Activated CD4-positive, alpha-beta T cell treated with anti-CD3 and anti-CD28 coated beads, Interleukin-2, amount 10 ng/mL, durations not matched to agents 7 days and 5 days (primary cell): ENCODE data around the gene RO60. TPM values are rescaled to one million over a fixed set of nuclear protein-coding genes. Genes with fewer than 3 reads are reported as not detected.
"Not testable (repeated sequence)": the region's sequence is repeated elsewhere in the genome, so short reads cannot be mapped to it uniquely, and the experiment has no call there.

ENCODE experiments used
- CTCF ChIA-PET: fragments of 350-600 bp; sonication (Branson Sonifier 250); formaldehyde crosslinking; loops from one replicate; lab custom pipeline; 2021; ENCODE audit warnings: antibody characterized with exemption; lab: Charles Lee
- POLR2A ChIA-PET: fragments of 350-600 bp; sonication (Branson Sonifier 250); formaldehyde crosslinking; loops from one replicate; lab custom pipeline; 2021; ENCODE audit warnings: antibody characterized with exemption; lab: Charles Lee
- DNase-seq: peaks from one replicate; pipeline ENCODE4 v3.0.0-alpha.2; 2020
- H3K27ac Mint-ChIP-seq: one replicate; pipeline ENCODE4 v1.8.0; 2021; ENCODE audit warnings: mild to moderate bottlenecking, moderate library complexity, mixed read lengths
- H3K27me3 Mint-ChIP-seq: one replicate; pipeline ENCODE4 v1.8.0; 2021; ENCODE audit warnings: mixed read lengths
- H3K36me3 Mint-ChIP-seq: one replicate; pipeline ENCODE4 v1.8.0; 2021; ENCODE audit warnings: low read depth, mixed read lengths
- H3K4me1 Mint-ChIP-seq: one replicate; pipeline ENCODE4 v1.8.0; 2021; ENCODE audit warnings: mixed read lengths
- H3K4me3 Mint-ChIP-seq: one replicate; pipeline ENCODE4 v1.8.0; 2021; ENCODE audit warnings: mild to moderate bottlenecking, moderate library complexity, mixed read lengths
- H3K9me3 Mint-ChIP-seq: one replicate; pipeline ENCODE4 v1.8.0; 2021; ENCODE audit warnings: mixed read lengths
- total RNA-seq, 2 experiments: library from RNA; stranded (reverse); gene quantifications; one replicate each; pipeline ENCODE4 v1.2.3, GENCODE V29; 2021

Gene RO60
- 10 to 100 TPM; 51.5 to 60.2 TPM for total RNA-seq

DNA sequence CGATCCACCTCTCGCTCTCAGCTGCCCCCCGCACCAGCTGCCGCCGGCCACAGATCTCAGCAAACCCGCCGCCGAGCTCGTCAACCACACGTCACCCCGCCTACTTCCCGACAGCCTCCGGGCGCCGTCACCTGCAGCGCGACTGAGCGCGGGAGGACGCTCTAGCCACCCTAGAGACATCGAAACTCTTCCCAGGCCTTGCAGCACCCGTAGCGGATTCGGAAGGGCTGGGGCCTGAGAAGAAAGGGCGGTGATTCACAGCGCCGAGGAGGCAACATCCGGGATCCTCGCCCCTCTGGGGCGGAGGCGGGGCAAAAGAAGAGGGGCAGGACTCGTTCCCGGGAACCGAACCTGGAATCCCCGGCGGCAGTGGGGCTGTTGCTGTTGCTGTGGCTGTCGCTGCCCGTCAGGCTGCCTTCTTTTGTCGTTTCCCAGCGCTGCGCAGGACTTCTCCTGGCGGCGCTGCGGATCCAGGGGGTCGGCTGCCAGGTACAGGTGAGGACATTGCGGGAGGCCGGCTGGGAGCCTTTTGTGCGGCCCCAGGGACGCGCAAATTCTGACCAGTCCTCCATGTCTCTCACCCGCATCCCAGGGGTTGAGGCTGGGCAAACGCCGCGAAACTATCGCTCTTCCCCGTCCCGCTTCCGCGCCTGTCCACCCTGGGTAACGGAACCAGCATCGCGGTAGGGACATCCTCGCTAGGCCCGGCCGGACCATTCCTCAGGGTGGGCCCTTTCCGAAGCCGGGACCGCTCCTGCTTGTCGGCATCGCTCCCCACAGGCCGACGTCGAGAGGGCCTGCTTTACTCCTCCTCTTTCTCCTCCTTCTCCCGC, at the start of gene RO60, which contains the start of gene UCHL5:
Gene RO60, plus strand, starts transcription at position 331 of the 833 bp plus-strand sequence. CDS start 9,443 bp downstream, outside the sequence.
Gene UCHL5, minus strand, starts transcription at position 79 of the 833 bp plus-strand sequence. CDS start 100 bp downstream, outside the sequence.
- peak; percentile 96 for DNase-seq
- peaks cover 21% of the 10 kb centered on the region for H3K36me3 Mint-ChIP-seq
- ChIA-PET CTCF (interaction anchor here (0.5 to 2.0 kb wide), 11 partner anchors 10 to 585 kb away, joined by 3 to 10 read pairs (median 4); partner anchors contain the start of genes CDC73 and GLRX2), POLR2A (interaction anchor here (1.2 kb wide), 1 partner anchor 249 kb away, joined by 3 read pairs; no protein-coding TSS in a partner anchor)
- H3K27me3 Mint-ChIP-seq: no peaks in the 10 kb centered on the region
- H3K27ac Mint-ChIP-seq: peak within 1 kb of the TSS; percentile 100
- no peaks in the 10 kb centered on the region for H3K9me3 Mint-ChIP-seq
- peaks cover 52% of the 10 kb centered on the region for H3K4me1 Mint-ChIP-seq
- peak within 1 kb of the TSS; percentile 100 for H3K4me3 Mint-ChIP-seq

DNA sequence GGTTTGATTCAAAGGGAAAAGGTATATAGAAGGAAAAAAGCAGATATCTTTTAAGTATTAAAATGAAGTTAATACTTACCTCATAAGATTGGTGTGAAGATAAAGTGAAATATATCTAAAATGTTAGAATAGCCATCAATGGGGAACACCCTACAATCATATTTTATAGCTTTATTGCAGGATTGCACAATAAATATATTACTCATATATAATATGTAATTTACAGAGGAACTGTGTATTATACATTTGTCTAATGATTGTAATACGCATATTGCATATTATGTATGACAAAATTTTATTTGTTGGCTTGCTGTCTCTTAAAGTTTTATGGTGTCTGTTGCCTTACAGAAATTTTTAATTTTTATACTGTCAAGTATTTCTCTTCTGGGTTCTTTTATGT, 48.0 kb upstream of the RO60 start:
- no peak overlapping the region for H3K27ac Mint-ChIP-seq
- DNase-seq: no peak
- no peaks in the 10 kb centered on the region for H3K4me1 Mint-ChIP-seq
- no peaks in the 10 kb centered on the region for H3K27me3 Mint-ChIP-seq
- no peak overlapping the region for H3K4me3 Mint-ChIP-seq
- CTCF ChIA-PET: interaction anchor here (1.1 kb wide), 1 partner anchor 24 kb away, joined by 3 read pairs; no protein-coding TSS in a partner anchor
- H3K36me3 Mint-ChIP-seq: peaks cover 4% of the 10 kb centered on the region
- POLR2A ChIA-PET: no interaction called here
- peaks cover 6% of the 10 kb centered on the region for H3K9me3 Mint-ChIP-seq

DNA sequence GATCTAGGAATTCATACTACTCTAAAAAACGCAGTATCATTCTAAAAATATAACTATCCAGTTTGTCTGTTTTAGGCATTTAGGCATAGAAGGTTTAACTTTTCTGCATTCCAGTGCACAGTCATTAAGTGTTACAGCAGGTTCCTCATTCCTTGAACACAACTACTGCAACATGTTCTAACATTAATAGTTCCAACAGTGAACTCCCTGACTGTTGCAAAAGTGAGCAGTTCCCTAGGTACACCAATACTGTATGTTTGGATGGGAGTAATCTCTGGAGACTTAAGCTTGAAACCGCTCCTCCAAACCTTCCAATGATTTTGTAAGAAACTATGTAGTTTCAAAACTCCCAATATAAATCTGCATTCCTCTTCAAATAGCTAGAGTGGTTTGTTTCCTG, 46.4 kb upstream of the RO60 start:
- no peaks in the 10 kb centered on the region for H3K9me3 Mint-ChIP-seq
- H3K4me3 Mint-ChIP-seq: no peak overlapping the region
- POLR2A ChIA-PET: no interaction called here
- no peak for DNase-seq
- H3K36me3 Mint-ChIP-seq: peaks cover 1% of the 10 kb centered on the region
- H3K27me3 Mint-ChIP-seq: no peaks in the 10 kb centered on the region
- H3K4me1 Mint-ChIP-seq: no peaks in the 10 kb centered on the region
- CTCF ChIA-PET: no interaction called here
- no peak overlapping the region for H3K27ac Mint-ChIP-seq

DNA sequence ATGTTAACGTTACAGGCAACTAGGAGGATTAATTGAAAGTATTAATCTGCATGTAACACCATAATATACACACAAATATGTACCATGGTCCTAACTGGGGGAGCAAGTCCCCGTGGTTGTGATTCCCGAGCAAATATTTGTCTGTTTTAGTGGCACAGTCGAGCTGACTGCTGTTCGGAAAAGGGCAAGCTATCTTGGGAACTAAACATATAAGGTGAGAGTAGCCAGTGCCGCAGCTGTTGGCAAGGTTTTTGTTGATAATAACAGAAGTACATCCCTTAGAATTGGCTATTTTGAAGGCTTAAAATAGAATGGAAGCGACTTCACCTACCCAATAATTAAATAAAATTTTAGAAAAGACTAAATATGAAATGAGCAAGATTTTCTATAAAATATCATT, 45.7 kb upstream of the RO60 start:
- POLR2A ChIA-PET: no interaction called here
- Mint-ChIP-seq H3K4me3 (no peak overlapping the region), H3K27ac (no peak overlapping the region), H3K27me3 (no peaks in the 10 kb centered on the region), H3K36me3 (peaks cover 1% of the 10 kb centered on the region), H3K9me3 (no peaks in the 10 kb centered on the region), H3K4me1 (no peaks in the 10 kb centered on the region)
- CTCF ChIA-PET: no interaction called here
- no peak for DNase-seq

DNA sequence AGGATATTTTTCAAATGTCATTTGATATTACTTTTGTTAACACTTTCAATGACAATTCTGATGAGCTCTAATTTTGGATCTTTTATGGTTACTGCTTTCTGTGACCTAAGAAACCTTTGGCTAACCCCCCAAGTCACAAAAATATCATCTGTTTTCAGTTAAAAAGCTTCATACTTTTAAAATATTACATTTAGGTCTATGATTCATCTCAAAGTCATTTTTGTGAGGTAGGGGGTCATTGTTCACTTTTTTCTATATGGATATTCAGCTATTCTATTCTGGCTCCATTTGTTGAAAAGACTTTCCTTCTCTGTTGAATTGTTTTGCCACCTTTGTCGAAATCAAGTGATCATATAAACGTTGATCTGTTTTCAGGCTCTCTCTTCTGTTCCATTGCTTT, 45.0 kb upstream of the RO60 start:
- no peak overlapping the region for H3K27ac Mint-ChIP-seq
- no peaks in the 10 kb centered on the region for H3K9me3 Mint-ChIP-seq
- H3K27me3 Mint-ChIP-seq: no peaks in the 10 kb centered on the region
- POLR2A ChIA-PET: no interaction called here
- CTCF ChIA-PET: interaction anchor here (1.4 kb wide), 1 partner anchor 9 kb away, joined by 4 read pairs; no protein-coding TSS in a partner anchor
- DNase-seq: no peak
- H3K36me3 Mint-ChIP-seq: peaks cover 1% of the 10 kb centered on the region
- H3K4me3 Mint-ChIP-seq: no peak overlapping the region
- H3K4me1 Mint-ChIP-seq: no peaks in the 10 kb centered on the region

DNA sequence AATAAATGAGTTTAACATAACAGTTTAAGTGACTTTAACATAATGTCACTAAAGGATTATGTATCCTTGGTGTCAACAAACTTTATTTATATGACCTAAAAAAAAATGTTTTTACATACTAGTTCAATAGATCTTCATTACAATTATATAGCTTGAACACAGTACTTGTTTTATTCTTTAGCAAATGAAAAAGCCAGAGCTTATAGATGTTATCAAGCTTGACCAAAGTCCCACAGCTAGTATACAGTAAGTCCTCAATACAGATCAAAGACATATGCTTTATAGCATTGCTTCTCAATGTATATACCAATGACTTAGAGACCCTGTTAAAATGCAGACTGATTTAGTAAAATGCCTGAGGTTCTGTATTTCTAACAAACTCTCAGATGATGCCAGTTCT, 42.6 kb upstream of the RO60 start:
- no peaks in the 10 kb centered on the region for H3K4me1 Mint-ChIP-seq
- peaks cover 1% of the 10 kb centered on the region for H3K36me3 Mint-ChIP-seq
- no peak for DNase-seq
- H3K27ac Mint-ChIP-seq: no peak overlapping the region
- POLR2A ChIA-PET: no interaction called here
- H3K4me3 Mint-ChIP-seq: no peak overlapping the region
- CTCF ChIA-PET: no interaction called here
- no peaks in the 10 kb centered on the region for H3K27me3 Mint-ChIP-seq
- H3K9me3 Mint-ChIP-seq: no peaks in the 10 kb centered on the region

DNA sequence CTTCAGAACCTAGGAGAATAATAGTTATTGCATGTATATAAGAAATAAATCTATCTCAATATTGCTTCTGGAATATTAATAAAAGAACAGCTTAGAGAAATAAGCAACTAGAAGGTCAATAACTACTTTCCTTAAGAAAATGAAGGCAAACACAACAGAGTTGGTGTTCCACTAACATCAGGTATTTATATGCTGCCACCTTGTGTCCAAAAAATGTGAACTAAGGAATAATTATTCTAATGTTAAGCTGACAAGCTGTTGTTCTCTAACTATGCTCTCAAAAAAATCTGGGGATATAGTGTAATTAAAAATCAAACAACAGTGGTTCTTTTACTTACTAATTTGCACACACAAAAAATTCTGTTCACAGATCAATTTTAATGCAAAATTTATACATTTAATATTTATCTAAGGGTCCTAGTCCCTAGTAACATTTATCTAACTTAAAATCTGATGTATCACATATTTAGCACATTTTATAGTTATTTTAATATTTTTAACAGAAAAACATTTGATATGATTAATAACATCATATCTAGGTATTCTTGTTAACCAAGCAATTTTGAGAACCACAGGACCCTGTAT, 39.9 kb upstream of the RO60 start:
- DNase-seq: peak; percentile 25
- Mint-ChIP-seq H3K4me1 (no peaks in the 10 kb centered on the region), H3K9me3 (no peaks in the 10 kb centered on the region), H3K36me3 (peaks cover 5% of the 10 kb centered on the region), H3K27me3 (no peaks in the 10 kb centered on the region), H3K27ac (no peak overlapping the region), H3K4me3 (no peak overlapping the region)
- CTCF ChIA-PET: interaction anchor here (0.6 to 1.4 kb wide), 5 partner anchors 12 to 213 kb away, joined by 3 to 4 read pairs (median 3); no protein-coding TSS in a partner anchor
- POLR2A ChIA-PET: no interaction called here

DNA sequence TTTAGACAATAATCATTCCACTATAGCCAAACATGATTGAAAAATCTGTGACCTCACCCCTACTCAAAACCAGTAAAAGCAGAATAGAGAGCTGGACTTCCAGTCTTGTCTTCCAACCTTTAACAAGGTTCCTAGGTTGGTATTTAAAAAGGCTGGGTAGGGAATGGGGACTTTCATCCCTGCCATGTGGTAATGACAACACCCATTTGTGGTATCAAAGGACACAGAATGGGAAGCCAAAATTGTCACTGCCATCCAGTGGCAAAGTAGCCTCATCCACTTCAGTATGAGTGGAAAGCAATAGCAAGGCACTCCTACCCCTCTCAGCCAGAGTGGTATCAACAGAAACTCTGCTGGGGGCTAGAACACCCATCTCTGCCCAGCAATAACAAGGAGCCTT, 34.2 kb upstream of the RO60 start:
- ChIA-PET POLR2A (no interaction called here), CTCF (no interaction called here)
- no peak for DNase-seq
- Mint-ChIP-seq H3K9me3 (no peaks in the 10 kb centered on the region), H3K36me3 (peaks cover 14% of the 10 kb centered on the region), H3K27ac (no peak overlapping the region), H3K4me3 (no peak overlapping the region), H3K27me3 (no peaks in the 10 kb centered on the region), H3K4me1 (no peaks in the 10 kb centered on the region)

DNA sequence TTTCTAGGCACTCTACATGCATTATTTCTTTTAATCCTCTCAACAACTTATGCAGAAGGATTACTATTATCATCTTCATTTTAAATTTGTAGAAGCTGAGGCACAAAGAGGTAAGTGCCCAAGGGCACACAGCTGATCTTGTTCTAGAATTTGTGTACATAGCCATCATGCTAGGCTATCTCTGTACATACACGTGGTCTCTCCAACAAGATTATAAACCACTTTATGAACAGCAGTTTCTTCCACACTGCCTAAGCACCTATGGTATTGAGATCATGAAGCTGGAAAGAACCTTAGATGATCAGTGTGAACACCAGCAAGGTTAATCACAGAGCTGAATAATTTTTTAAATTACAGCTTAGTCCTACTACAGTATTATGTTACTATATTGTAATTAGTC, 29.1 kb upstream of the RO60 start:
- ChIA-PET POLR2A (no interaction called here), CTCF (interaction anchor here (1.1 to 1.6 kb wide), 3 partner anchors 8 to 557 kb away, joined by 3 to 6 read pairs (median 5); no protein-coding TSS in a partner anchor)
- Mint-ChIP-seq H3K36me3 (peaks cover 11% of the 10 kb centered on the region), H3K27ac (no peak overlapping the region), H3K9me3 (no peaks in the 10 kb centered on the region), H3K4me3 (no peak overlapping the region), H3K27me3 (no peaks in the 10 kb centered on the region), H3K4me1 (peaks cover 4% of the 10 kb centered on the region)
- no peak for DNase-seq

DNA sequence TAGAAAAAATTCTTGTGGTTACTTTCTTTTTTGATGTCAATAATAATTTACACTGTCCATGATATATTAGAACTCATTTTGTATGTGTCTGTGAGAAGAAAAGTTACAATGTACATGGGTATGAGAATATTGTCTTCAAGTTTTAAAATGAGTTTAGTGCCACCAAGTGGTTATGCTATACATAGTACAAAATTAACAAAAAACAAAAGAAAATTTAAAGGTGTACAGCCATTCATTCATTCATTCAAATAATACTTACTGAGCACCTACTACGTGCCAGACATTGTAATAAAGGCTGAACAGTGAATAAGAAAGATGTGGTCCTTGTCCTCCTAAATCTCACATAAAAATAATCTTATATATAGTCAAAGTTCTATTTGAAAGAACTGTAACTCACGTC, 28.0 kb upstream of the RO60 start:
- peaks cover 4% of the 10 kb centered on the region for H3K36me3 Mint-ChIP-seq
- ChIA-PET POLR2A (no interaction called here), CTCF (no interaction called here)
- H3K4me3 Mint-ChIP-seq: no peak overlapping the region
- no peaks in the 10 kb centered on the region for H3K9me3 Mint-ChIP-seq
- H3K27me3 Mint-ChIP-seq: no peaks in the 10 kb centered on the region
- no peak for DNase-seq
- H3K4me1 Mint-ChIP-seq: peaks cover 4% of the 10 kb centered on the region
- no peak overlapping the region for H3K27ac Mint-ChIP-seq

DNA sequence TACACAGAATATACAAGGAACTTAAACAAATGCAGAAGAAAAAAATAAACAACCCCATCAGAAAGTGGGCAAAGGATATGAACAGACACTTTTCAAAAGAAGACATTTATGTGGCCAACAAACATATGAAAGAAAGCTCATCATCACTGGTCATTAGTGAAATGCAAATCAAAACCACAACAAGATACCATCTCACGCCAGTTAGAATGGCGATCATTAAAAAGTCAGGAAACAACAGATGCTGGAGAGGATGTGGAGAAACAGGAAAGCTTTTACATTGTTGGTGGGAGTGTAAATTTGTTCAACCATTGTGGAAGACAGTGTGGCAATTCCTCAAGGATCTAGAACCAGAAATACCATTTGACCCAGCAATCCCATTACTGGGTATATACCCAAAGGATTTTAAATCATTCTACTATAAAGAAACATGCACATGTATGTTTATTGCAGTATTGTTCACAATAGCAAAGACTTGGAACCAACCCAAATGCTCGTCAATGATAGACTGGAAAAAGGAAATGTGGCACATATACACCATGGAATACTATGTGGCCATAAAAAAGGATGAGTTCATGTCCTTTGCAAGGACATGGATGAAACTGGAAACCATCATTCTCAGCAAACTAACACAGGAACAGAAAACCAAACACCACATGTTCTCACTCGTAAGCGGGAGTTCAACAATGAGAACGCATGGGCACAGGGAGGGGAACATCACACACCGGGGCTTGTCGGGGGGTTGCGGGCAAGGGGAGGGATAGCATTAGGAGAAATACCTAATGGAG, 26.6 kb upstream of the RO60 start:
- H3K27ac Mint-ChIP-seq, POLR2A ChIA-PET, DNase-seq, H3K4me3 Mint-ChIP-seq, H3K36me3 Mint-ChIP-seq, H3K9me3 Mint-ChIP-seq, H3K4me1 Mint-ChIP-seq, H3K27me3 Mint-ChIP-seq, CTCF ChIA-PET: not testable (repeated sequence)

DNA sequence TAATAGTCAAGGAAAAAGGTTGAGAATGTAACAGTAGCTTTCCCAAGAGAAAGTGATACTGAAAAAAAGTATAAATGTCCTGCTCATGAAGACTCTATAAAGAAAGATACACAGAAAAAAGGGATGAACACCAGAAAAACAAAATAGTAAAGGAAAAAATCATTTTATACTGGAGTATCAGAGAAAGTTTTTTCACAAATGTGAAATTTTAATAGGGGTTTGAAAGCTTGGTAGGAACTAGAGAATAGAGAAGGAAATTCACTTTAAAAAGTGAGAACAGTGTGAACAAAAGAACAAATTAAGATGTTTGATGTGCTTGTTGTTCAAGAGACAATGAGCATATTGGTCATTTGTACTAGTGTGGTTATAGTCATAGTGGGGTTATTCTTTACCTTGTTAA, 25.8 kb upstream of the RO60 start:
- no peak for DNase-seq
- CTCF ChIA-PET: no interaction called here
- Mint-ChIP-seq H3K36me3 (peaks cover 11% of the 10 kb centered on the region), H3K9me3 (no peaks in the 10 kb centered on the region), H3K4me3 (no peak overlapping the region), H3K27ac (no peak overlapping the region), H3K4me1 (peaks cover 4% of the 10 kb centered on the region), H3K27me3 (no peaks in the 10 kb centered on the region)
- POLR2A ChIA-PET: no interaction called here
